Loucy (cell line): ENCODE measurements around the gene ZNF362.

Experiments
- H2AFZ ChIP-seq: fragments of 200-600 bp; sonication (generic); 2 replicates; pipeline ENCODE4 v1.6.0; 2016; ENCODE audit warnings: antibody characterized with exemption, mild to moderate bottlenecking, low read length, moderate library complexity
- H3F3A ChIP-seq: fragments of 200-600 bp; 2 replicates; pipeline ENCODE4 v1.6.0; 2016; ENCODE audit warnings: antibody characterized with exemption, low read depth, mild to moderate bottlenecking
- H3K27me3 ChIP-seq: fragments of 200-600 bp; sonication (generic); 2 replicates; pipeline ENCODE4 v1.6.1; 2014; ENCODE audit warnings: low read length, mild to moderate bottlenecking; ENCODE audit not compliant: insufficient read depth, poor library complexity, severe bottlenecking
- H3K36me3 ChIP-seq: fragments of 200-600 bp; sonication (generic); 2 replicates; pipeline ENCODE4 v1.6.1; 2016; ENCODE audit warnings: low read length; ENCODE audit not compliant: insufficient read depth
- H3K4me1 ChIP-seq: fragments of 200-600 bp; sonication (generic); 2 replicates; pipeline ENCODE4 v1.5.1; 2014; ENCODE audit warnings: low read length, mild to moderate bottlenecking; ENCODE audit not compliant: insufficient read depth, poor library complexity, severe bottlenecking
- H3K4me2 ChIP-seq: fragments of 200-600 bp; sonication (generic); 2 replicates; pipeline ENCODE4 v1.6.0; 2014; ENCODE audit warnings: antibody characterized with exemption, low read length, low read depth, mild to moderate bottlenecking; ENCODE audit not compliant: poor library complexity, severe bottlenecking
- H3K4me3 ChIP-seq: fragments of 200-600 bp; sonication (generic); 2 replicates; pipeline ENCODE4 v1.5.1; 2014; ENCODE audit warnings: low read length, mild to moderate bottlenecking, mixed read lengths; ENCODE audit not compliant: poor library complexity, severe bottlenecking
- H3K79me2 ChIP-seq: fragments of 200-600 bp; sonication (generic); 2 replicates; pipeline ENCODE4 v1.6.1; 2014; ENCODE audit warnings: low read length; ENCODE audit not compliant: insufficient read depth
- H3K9ac ChIP-seq: fragments of 200-600 bp; sonication (generic); 2 replicates; pipeline ENCODE4 v1.6.0; 2014; ENCODE audit warnings: mild to moderate bottlenecking, low read depth, low read length, moderate library complexity; ENCODE audit not compliant: poor library complexity, severe bottlenecking
- H3K9me2 ChIP-seq: fragments of 200-600 bp; sonication (generic); replicated peaks from 2 replicates; pipeline ENCODE4 v1.6.1; 2016; ENCODE audit warnings: low read depth, low read length, mixed read lengths
- H3K9me3 ChIP-seq: fragments of 200-600 bp; sonication (generic); 2 replicates; pipeline ENCODE4 v1.6.1; 2014; ENCODE audit warnings: mild to moderate bottlenecking, antibody characterized with exemption, low read length, low read depth; ENCODE audit not compliant: insufficient read depth
- H4K20me1 ChIP-seq: fragments of 200-600 bp; sonication (generic); 2 replicates; pipeline ENCODE4 v1.6.0; 2014; ENCODE audit warnings: antibody characterized with exemption, low read length, mild to moderate bottlenecking; ENCODE audit not compliant: insufficient read depth, poor library complexity, severe bottlenecking
- CTCF ChIP-seq: fragments of 200-600 bp; sonication (generic); conservative IDR thresholded peaks from 2 replicates; pipeline ENCODE4 v1.5.1; 2014; ENCODE audit warnings: mild to moderate bottlenecking, antibody characterized with exemption, low read length
- EZH2phosphoT487 ChIP-seq: fragments of 200-600 bp; IDR thresholded peaks from 2 replicates; pipeline ENCODE4 v1.6.1; 2018; ENCODE audit warnings: antibody characterized with exemption, mild to moderate bottlenecking, moderate library complexity, borderline replicate concordance

ZNF362 gene

DNA sequence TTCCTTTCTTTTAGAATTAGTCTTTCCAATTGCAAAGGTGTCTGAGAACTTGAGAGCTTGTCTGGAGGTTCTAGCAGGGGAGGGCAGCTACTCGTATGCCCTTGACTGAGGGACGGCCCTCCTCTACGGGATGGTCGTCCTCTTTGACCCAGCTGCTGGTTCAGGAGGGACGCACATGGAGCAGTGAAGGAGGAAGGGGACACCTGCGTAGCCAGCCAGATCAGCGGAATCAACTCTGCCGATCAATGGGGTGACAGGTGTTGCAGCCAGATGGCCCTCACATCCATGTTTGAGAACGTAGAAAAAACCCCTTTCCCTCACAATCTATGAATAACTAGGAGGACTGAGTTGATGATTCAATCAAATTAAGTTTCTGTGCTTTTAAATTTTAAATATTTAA is 80.3 kb downstream of the ZNF362 start:
- H3K4me1 ChIP-seq: peaks cover 4% of the 10 kb centered on the region
- H4K20me1 ChIP-seq: peaks cover 36% of the 10 kb centered on the region
- peaks cover 33% of the 10 kb centered on the region; the same call in 1 of the 2 replicates for H3K36me3 ChIP-seq
- peaks cover 86% of the 10 kb centered on the region for H3K79me2 ChIP-seq
- no peak overlapping the region for H3K4me3 ChIP-seq
- no peak overlapping the region for H3K9ac ChIP-seq
- H2AFZ ChIP-seq: no peak overlapping the region
- no peaks in the 10 kb centered on the region for H3K9me3 ChIP-seq
- no peaks in the 10 kb centered on the region for H3K9me2 ChIP-seq
- H3F3A ChIP-seq: no peaks in the 10 kb centered on the region
- TF ChIP-seq CTCF (no peak), EZH2phosphoT487 (no peak)
- no peak overlapping the region for H3K4me2 ChIP-seq
- no peaks in the 10 kb centered on the region for H3K27me3 ChIP-seq

DNA sequence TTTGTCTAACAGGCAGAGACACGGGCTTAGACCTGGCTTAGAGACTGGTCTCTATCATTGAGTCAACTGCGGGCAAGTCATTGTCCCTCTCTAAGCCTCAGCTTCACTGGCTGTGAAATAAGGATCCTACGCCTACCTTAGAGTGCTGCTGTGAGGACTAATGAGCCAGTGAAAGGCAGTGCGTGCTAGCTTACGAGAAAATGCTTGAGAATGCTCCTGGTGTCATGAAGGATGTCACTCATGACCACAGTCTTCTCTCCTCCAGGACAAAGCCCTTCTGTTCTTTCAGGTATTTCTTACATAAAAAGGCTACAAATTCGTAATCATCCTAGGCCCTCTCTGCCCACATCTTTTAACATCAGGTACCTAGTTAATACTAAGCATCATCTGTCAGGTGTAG is 81.1 kb downstream of the ZNF362 start:
- Histone ChIP-seq H3K4me1 (peaks cover 10% of the 10 kb centered on the region), H3K4me2 (no peak overlapping the region), H2AFZ (no peak overlapping the region), H3K9me2 (no peaks in the 10 kb centered on the region), H3K27me3 (no peaks in the 10 kb centered on the region), H3K36me3 (peaks cover 24% of the 10 kb centered on the region; the same call in 1 of the 2 replicates), H3K4me3 (no peak overlapping the region), H3K79me2 (peaks cover 95% of the 10 kb centered on the region), H3K9me3 (no peaks in the 10 kb centered on the region), H3K9ac (no peak overlapping the region), H3F3A (no peaks in the 10 kb centered on the region), H4K20me1 (peaks cover 45% of the 10 kb centered on the region)
- TF ChIP-seq EZH2phosphoT487 (no peak), CTCF (no peak)

- no peaks in the 10 kb centered on the region for H3K27me3 ChIP-seq
- peaks cover 98% of the 10 kb centered on the region for H3K79me2 ChIP-seq
- H3K9ac ChIP-seq: peak overlapping the region; percentile 3
- H3K4me3 ChIP-seq: no peak overlapping the region
- H3K4me2 ChIP-seq: peak overlapping the region; percentile 3
- H4K20me1 ChIP-seq: peaks cover 45% of the 10 kb centered on the region
- H3K36me3 ChIP-seq: peaks cover 18% of the 10 kb centered on the region; the same call in 1 of the 2 replicates
- H3K9me2 ChIP-seq: no peaks in the 10 kb centered on the region
- TF ChIP-seq CTCF: no peak
- no peak for TF ChIP-seq EZH2phosphoT487
- no peaks in the 10 kb centered on the region for H3F3A ChIP-seq
- no peaks in the 10 kb centered on the region for H3K9me3 ChIP-seq
- peaks cover 16% of the 10 kb centered on the region for H3K4me1 ChIP-seq
- no peak overlapping the region for H2AFZ ChIP-seq
Measured at GRCh38 chr1:33338048-33338439, 81.8 kb downstream of the ZNF362 start.
